GM19240 (cell line): Measurements from ENCODE around the gene ZBP1.

Experiments used
- DNase-seq: peaks from one replicate; pipeline ENCODE4 v3.0.0; 2011; ENCODE audit warnings: low spot score; ENCODE audit not compliant: insufficient read length

The ZBP1 gene

GRCh38 chr20:57559658-57560553 is 60.3 kb downstream of the ZBP1 start:
- no peak for DNase-seq

- DNase-seq = no peak
Measured at GRCh38 chr20:57559289-57559634, 61.0 kb downstream of the ZBP1 start.

- no peak for DNase-seq
Measured at GRCh38 chr20:57558614-57559288, 61.5 kb downstream of the ZBP1 start.

GRCh38 chr20:57557926-57558613 is 62.2 kb downstream of the ZBP1 start:
- no peak for DNase-seq

GRCh38 chr20:57556980-57557274 is 63.3 kb downstream of the ZBP1 start:
- no peak for DNase-seq

DNA sequence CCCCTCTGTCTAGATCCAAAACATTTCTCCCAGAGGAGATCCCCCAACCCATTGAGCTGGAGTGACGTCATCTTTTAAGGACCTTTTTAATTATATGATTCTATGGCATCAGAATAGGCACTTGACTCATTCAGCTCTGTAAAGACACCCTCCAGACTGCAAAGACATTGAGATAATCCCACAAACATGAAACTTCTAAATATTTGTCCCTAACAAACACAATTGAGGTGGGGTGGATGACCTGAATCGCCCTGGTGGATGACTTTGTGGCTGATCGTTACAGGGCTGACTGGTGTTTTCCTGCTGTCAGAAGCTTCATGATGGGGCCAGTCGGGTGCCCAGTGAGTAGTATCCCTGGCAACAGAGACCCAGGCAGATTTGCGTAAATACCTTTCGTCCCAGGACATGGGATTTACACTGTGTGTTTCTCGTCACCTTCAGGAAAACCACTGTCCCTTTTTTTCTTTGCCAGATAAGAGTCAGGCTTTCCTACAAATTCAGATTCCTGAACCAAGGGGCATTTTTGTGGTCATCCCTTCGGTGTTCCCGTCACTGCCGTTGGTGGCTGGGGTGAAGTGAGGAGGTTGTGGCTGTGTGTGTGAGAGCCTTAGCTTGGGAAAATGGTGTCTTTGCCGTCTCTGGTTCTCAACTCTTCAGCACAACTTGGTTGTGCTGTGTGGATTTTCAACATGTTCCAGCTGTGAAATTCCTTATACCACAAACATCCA is 64.6 kb downstream of the ZBP1 start:
- DNase-seq = no peak
